ENCODE data around the gene DUSP2. TPM values are rescaled to one million over a fixed set of nuclear protein-coding genes. Genes with fewer than 3 reads are reported as not detected.
A peak's percentile ranks its signal among the peaks of the same experiment; 100 is the strongest.

The DUSP2 gene
- polyA plus RNA-seq, 3 donors, result 48.4 to 392 (median 66.1) TPM

DNA sequence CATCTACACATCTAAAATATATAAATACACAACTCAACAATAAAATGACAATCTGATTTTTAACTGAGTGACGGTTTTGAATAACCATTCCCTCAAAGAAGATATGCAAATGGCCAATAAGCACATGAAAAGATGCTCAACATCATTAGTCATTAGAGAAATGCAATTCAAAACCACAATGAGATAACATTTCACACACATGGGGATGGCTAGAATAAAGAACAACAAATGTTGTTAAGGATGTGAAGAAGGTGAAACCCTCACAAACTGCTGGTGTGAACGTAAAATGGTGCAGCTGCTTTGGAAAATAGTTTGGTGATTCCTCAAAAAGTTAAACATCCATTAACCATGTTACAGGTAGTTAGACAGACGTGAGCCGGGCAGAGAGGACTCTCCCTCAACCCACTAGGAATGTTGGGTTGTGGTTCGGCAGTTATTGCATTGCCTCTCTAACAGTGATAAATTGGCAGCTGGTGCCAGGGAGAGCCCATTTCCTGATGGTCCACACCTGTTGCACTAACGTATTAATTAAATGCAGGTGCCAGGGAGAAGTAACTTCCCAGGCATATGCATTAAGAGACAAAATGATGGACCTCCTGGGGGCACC lies 22.3 kb upstream of the DUSP2 start:
- Mint-ChIP-seq H3K36me3 (no peaks in the 10 kb centered on the region), H3K4me1 (no peaks in the 10 kb centered on the region), H3K27ac (no peak overlapping the region)

DNA sequence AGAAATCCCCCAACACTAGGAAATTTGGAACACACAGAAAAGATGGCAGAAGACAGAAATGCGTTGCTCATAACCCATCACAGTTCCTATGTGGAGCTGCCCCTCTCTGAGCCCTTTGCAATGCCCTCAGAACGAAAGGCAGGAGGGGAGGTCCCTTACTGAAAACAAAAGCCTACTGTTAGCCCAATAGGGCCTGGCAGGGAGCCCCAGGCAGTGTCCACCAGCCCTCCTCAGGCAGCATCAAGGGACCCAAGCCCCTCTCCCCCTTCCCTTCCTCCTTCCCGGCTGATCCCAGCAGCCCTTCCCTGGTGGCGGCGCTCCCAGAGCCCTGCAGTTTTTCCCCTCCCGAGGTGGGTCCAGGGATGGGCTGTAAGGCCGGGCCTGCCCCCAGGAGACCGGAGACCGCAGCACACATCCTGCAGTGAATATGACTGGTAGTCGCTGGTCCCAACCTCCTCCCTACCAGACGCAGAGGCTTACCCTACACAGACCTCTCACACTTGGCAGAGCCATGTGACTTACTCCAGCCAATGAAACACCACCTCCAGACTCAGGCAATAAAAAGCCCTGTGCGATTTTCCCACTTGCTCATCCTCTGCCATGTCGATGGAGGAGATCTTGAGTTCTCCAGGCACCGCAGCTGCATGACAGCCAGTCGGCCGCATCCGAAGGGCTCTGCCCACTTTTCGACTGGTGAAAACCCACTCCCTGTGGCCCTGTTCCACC lies 19.4 kb upstream of the DUSP2 start:
- Histone ChIP-seq H3K27ac (ENCODE audit: low read depth in 1 of 2, low read length in 2 of 2) (no peak overlapping the region), H3K27me3 (ENCODE audit: control insufficient read depth in 2 of 2, insufficient read depth in 2 of 2, low read length in 2 of 2) (no peaks in the 10 kb centered on the region), H3K4me3 (replicated peaks in 1 of 3; ENCODE audit: low read depth in 2 of 3, low read length in 3 of 3) (no peak overlapping the region), H2AFZ (ENCODE audit: insufficient read depth, low read depth, low read length, poor library complexity, severe bottlenecking) (no peak overlapping the region), H3K79me2 (ENCODE audit: insufficient read depth, low read length) (no peaks in the 10 kb centered on the region), H3K9ac (ENCODE audit: insufficient read depth, low read length, poor library complexity, severe bottlenecking) (no peak overlapping the region), H3K9me3 (replicated peaks in 1 of 2; ENCODE audit: control insufficient read depth in 1 of 2, insufficient read depth in 1 of 2, low read length in 2 of 2) (no peaks in the 10 kb centered on the region), H4K20me1 (ENCODE audit: insufficient read depth, low read length) (no peaks in the 10 kb centered on the region), H3K4me1 (ENCODE audit: control insufficient read depth in 1 of 2, insufficient read depth in 2 of 2, low read length in 2 of 2) (no peaks in the 10 kb centered on the region), H3K4me2 (replicated peaks; ENCODE audit: extremely low read depth, low read length, poor library complexity, severe bottlenecking) (no peak overlapping the region), H3K36me3 (replicated peaks in 1 of 2; ENCODE audit: control insufficient read depth in 1 of 2, insufficient read depth in 2 of 2, low read length in 2 of 2) (no peaks in the 10 kb centered on the region)
- intact Hi-C loops (cut with micrococcal nuclease), result no loop called here
- no peak for DNase-seq
- 94% methylated on average over 15 of the region's 18 CpGs for WGBS (ENCODE audit: insufficient coverage)
- TF ChIP-seq, protein P1, sequence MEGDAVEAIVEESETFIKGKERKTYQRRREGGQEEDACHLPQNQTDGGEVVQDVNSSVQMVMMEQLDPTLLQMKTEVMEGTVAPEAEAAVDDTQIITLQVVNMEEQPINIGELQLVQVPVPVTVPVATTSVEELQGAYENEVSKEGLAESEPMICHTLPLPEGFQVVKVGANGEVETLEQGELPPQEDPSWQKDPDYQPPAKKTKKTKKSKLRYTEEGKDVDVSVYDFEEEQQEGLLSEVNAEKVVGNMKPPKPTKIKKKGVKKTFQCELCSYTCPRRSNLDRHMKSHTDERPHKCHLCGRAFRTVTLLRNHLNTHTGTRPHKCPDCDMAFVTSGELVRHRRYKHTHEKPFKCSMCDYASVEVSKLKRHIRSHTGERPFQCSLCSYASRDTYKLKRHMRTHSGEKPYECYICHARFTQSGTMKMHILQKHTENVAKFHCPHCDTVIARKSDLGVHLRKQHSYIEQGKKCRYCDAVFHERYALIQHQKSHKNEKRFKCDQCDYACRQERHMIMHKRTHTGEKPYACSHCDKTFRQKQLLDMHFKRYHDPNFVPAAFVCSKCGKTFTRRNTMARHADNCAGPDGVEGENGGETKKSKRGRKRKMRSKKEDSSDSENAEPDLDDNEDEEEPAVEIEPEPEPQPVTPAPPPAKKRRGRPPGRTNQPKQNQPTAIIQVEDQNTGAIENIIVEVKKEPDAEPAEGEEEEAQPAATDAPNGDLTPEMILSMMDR (IDR thresholded peaks at IDR 0.05), result no peak
- Mint-ChIP-seq H3K36me3 (no peaks in the 10 kb centered on the region), H3K4me3 (peak overlapping the region in 1 of 2 donors; percentile 16), H3K27ac (no peak overlapping the region), H3K27me3 (ENCODE audit: low read depth in 3 of 3) (no peaks in the 10 kb centered on the region), H3K4me1 (no peaks in the 10 kb centered on the region), H3K9me3 (peaks cover 0 to 4% (median 0%) of the 10 kb centered on the region in 7 donors)

More for the DNA sequence above, 22.3 kb upstream of the DUSP2 start:
- intact Hi-C loops (cut with micrococcal nuclease), result no loop called here
- Histone ChIP-seq H3K27ac (ENCODE audit: low read depth in 1 of 2, low read length in 2 of 2) (no peak overlapping the region), H3K4me2 (replicated peaks; ENCODE audit: extremely low read depth, low read length, poor library complexity, severe bottlenecking) (no peak overlapping the region), H4K20me1 (ENCODE audit: insufficient read depth, low read length) (no peaks in the 10 kb centered on the region), H3K27me3 (ENCODE audit: control insufficient read depth in 2 of 2, insufficient read depth in 2 of 2, low read length in 2 of 2) (no peaks in the 10 kb centered on the region), H2AFZ (ENCODE audit: insufficient read depth, low read depth, low read length, poor library complexity, severe bottlenecking) (no peak overlapping the region), H3K9me3 (replicated peaks in 1 of 2; ENCODE audit: control insufficient read depth in 1 of 2, insufficient read depth in 1 of 2, low read length in 2 of 2) (no peaks in the 10 kb centered on the region), H3K79me2 (ENCODE audit: insufficient read depth, low read length) (no peaks in the 10 kb centered on the region), H3K9ac (ENCODE audit: insufficient read depth, low read length, poor library complexity, severe bottlenecking) (no peak overlapping the region), H3K4me1 (ENCODE audit: control insufficient read depth in 1 of 2, insufficient read depth in 2 of 2, low read length in 2 of 2) (no peaks in the 10 kb centered on the region), H3K4me3 (replicated peaks in 1 of 3; ENCODE audit: low read depth in 2 of 3, low read length in 3 of 3) (no peak overlapping the region), H3K36me3 (replicated peaks in 1 of 2; ENCODE audit: control insufficient read depth in 1 of 2, insufficient read depth in 2 of 2, low read length in 2 of 2) (no peaks in the 10 kb centered on the region)
- Mint-ChIP-seq H3K27me3 (ENCODE audit: low read depth in 3 of 3) (peaks cover 0 to 2% (median 0%) of the 10 kb centered on the region in 3 donors), H3K9me3 (peaks cover 0 to 2% (median 0%) of the 10 kb centered on the region in 7 donors), H3K4me3 (no peak overlapping the region)
- WGBS (ENCODE audit: insufficient coverage), result 0% methylated on average over 1 of the region's 6 CpGs
- TF ChIP-seq, protein P1 (IDR thresholded peaks at IDR 0.05), result no peak
- DNase-seq, result no peak
